ENCODE measurements around the gene ABCA9. TPM values are rescaled to one million over a fixed set of nuclear protein-coding genes. Genes with fewer than 3 reads are reported as not detected.

The ABCA9 gene
- total and polyA plus RNA-seq, 8 donors = 0.76 to 4.5 (median 2.4) TPM

DNA sequence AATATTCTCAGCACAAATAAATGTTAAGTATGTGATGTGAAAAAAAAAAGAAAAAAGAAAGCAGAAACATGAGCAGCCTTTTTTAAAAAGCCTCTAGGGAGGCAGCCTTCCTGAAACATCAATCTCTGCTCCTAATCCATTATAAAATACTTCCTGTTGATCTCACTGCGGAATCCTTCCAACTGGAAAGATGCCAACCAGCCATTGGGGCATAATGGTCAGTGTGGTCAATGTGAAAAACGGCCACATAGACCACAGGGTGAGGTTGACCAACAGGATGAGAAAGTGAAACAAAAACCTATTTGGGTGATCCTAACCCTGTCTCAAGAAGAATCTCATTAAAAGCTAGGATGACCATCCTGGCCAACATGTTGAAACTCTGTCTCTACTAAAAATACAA, 79.4 kb downstream of the ABCA9 start:
- Histone ChIP-seq H3K9me3 (no peaks in the 10 kb centered on the region), H3K4me1 (no peaks in the 10 kb centered on the region), H3K27me3 (no peaks in the 10 kb centered on the region), H3K4me3 (no peak overlapping the region), H3K27ac (no peak overlapping the region), H3K36me3 (no peaks in the 10 kb centered on the region)
- WGBS, 2 donors = 33 to 43% methylated on average over 2 of the region's 2 CpGs
- no peak for FAIRE-seq
- DNase-seq = peak in 3 of 6 donors; percentile 9 to 26 (median 11)
- intact Hi-C loops (cut with DNase I) = no loop called here
- TF ChIP-seq, protein P1, sequence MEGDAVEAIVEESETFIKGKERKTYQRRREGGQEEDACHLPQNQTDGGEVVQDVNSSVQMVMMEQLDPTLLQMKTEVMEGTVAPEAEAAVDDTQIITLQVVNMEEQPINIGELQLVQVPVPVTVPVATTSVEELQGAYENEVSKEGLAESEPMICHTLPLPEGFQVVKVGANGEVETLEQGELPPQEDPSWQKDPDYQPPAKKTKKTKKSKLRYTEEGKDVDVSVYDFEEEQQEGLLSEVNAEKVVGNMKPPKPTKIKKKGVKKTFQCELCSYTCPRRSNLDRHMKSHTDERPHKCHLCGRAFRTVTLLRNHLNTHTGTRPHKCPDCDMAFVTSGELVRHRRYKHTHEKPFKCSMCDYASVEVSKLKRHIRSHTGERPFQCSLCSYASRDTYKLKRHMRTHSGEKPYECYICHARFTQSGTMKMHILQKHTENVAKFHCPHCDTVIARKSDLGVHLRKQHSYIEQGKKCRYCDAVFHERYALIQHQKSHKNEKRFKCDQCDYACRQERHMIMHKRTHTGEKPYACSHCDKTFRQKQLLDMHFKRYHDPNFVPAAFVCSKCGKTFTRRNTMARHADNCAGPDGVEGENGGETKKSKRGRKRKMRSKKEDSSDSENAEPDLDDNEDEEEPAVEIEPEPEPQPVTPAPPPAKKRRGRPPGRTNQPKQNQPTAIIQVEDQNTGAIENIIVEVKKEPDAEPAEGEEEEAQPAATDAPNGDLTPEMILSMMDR (IDR thresholded peaks at IDR 0.05) = no peak
- peak in 2 of 4 donors; percentile 61 to 63 for ATAC-seq

DNA sequence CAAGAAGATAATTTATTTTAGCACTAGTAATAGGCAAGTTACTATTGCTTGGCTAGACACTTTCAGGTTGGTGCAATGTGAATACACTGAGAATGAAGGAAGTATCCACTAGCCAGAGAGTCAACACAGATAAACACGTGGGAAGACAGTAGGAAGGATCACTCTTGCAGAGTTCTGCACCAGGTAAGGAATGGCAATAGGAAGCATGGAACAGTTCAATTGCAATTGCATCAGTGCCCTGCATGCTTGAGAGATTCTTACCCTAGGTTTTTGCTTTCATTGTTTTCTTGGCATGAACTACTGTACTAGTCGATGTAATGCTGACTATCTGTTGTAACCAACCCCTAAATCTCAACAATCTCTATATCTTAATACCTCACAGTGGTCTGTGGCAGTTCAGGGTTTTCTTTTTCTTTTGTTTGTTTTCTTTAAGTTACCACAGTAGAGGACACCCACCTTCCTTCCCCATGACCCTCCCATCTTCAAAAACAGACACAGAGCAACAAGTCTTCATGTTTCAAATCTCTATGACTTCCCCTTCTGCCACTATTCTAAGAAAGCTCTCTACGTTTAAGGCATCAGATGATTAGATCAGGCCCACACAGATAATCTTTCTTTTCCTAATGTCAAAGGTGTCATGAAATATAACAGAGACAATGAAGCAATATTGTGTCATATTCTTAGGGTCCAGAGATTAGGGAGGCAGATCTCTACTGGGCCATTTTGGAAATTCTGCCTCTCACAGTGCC, 87.5 kb downstream of the ABCA9 start:
- Histone ChIP-seq H3K27me3 (no peaks in the 10 kb centered on the region), H3K4me1 (no peaks in the 10 kb centered on the region), H3K36me3 (no peaks in the 10 kb centered on the region), H3K4me3 (no peak overlapping the region), H3K9me3 (no peaks in the 10 kb centered on the region), H3K27ac (no peak overlapping the region)
- ATAC-seq (no peak), DNase-seq (no peak), FAIRE-seq (no peak)
- TF ChIP-seq, protein P1 (IDR thresholded peaks at IDR 0.05) = no peak
- intact Hi-C loops (cut with DNase I) = no loop called here
- 65% methylated on average over 3 of the region's 3 CpGs for WGBS, 2 donors

GRCh38 chr17:68972119-68972704, 88.5 kb downstream of the ABCA9 start:
- peak in 3 of 4 donors; percentile 51 to 53 (median 52) for ATAC-seq
- Histone ChIP-seq H3K27me3 (no peaks in the 10 kb centered on the region), H3K4me1 (no peaks in the 10 kb centered on the region), H3K27ac (no peak overlapping the region), H3K4me3 (no peak overlapping the region), H3K9me3 (no peaks in the 10 kb centered on the region), H3K36me3 (no peaks in the 10 kb centered on the region)
- TF ChIP-seq, protein P1 (IDR thresholded peaks at IDR 0.05) = peak in 3 of 4 donors; percentile 21 to 37 (median 28)
- no peak for FAIRE-seq
- DNase-seq = no peak
- intact Hi-C loops (cut with DNase I) = no loop called here
- 50 to 52% methylated on average over 4 of the region's 4 CpGs for WGBS, 2 donors

- H3K4me3 ChIP-seq = no peak overlapping the region
- DNase-seq = no peak
- H3K27me3 ChIP-seq = no peaks in the 10 kb centered on the region
- no peaks in the 10 kb centered on the region for H3K36me3 ChIP-seq
- FAIRE-seq = no peak
- TF ChIP-seq, protein P1 (IDR thresholded peaks at IDR 0.05) = no peak
- WGBS, 2 donors = 87 to 93% methylated on average over 5 of the region's 5 CpGs
- no peaks in the 10 kb centered on the region for H3K4me1 ChIP-seq
- ATAC-seq = no peak
- intact Hi-C loops (cut with DNase I) = no loop called here
- H3K27ac ChIP-seq = no peak overlapping the region
- no peaks in the 10 kb centered on the region for H3K9me3 ChIP-seq
These were observed 91.6 kb downstream of the ABCA9 start for GRCh38 chr17:68969101-68969500.

DNA sequence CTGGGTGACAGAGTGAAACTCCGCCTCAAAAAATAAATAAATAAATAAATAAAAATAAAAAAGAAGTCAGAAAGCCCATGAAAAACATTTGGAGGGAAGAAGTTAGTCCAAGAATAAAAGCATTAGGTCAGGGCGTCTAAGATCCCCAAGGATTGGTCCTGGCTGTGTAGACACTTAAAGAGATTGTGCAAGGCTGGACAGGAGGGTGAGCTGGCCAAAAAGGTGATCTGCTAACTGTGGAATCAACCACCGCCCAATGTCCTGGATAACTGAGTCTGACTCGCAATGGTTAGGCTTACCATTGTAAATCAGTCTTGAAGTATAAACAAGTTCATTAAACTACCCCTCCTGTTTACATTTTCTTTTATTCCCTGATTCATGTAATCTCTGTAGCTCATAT, 96.8 kb downstream of the ABCA9 start:
- Histone ChIP-seq H3K4me1 (no peaks in the 10 kb centered on the region), H3K36me3 (no peaks in the 10 kb centered on the region), H3K9me3 (no peaks in the 10 kb centered on the region), H3K4me3 (no peak overlapping the region), H3K27ac (no peak overlapping the region), H3K27me3 (no peaks in the 10 kb centered on the region)
- DNase-seq = no peak
- no peak for FAIRE-seq
- 90 to 92% methylated on average over 4 of the region's 4 CpGs for WGBS, 2 donors
- no peak for ATAC-seq
- TF ChIP-seq, protein P1 (IDR thresholded peaks at IDR 0.05) = no peak
- intact Hi-C loops (cut with DNase I) = no loop called here
